RWPE2 (cell line): Measurements from ENCODE around the gene MEIS1.

Source experiments
- ATAC-seq: fragments of 200-7000 bp; cut with Tn5 transposase; 3 replicates; pipeline ENCODE4 v1.9.1; 2021; ENCODE audit warnings: low read depth
- DNase-seq: peaks from one replicate; pipeline ENCODE4 v3.0.0-alpha.2; 2020; ENCODE audit warnings: low spot score
- H3K27ac ChIP-seq: fragments of 450-650 bp; 2 replicates; pipeline ENCODE4 v1.5.1; 2017; ENCODE audit warnings: mild to moderate bottlenecking; ENCODE audit not compliant: poor library complexity, severe bottlenecking
- H3K27me3 ChIP-seq: fragments of 250-450 bp; sonication (Bioruptor Pico); 2 replicates; pipeline ENCODE4 v1.5.1; 2021; ENCODE audit warnings: mild to moderate bottlenecking, moderate library complexity; ENCODE audit not compliant: insufficient read depth, poor library complexity, severe bottlenecking
- H3K36me3 ChIP-seq: fragments of 250-450 bp; sonication (Bioruptor Pico); 2 replicates; pipeline ENCODE4 v1.5.1; 2020; ENCODE audit warnings: low read depth, mild to moderate bottlenecking, moderate library complexity
- H3K4me1 ChIP-seq: fragments of 250-450 bp; sonication (Bioruptor Pico); 2 replicates; pipeline ENCODE4 v1.5.1; 2021; ENCODE audit warnings: mild to moderate bottlenecking, moderate library complexity; ENCODE audit not compliant: insufficient read depth, poor library complexity, severe bottlenecking
- H3K4me3 ChIP-seq: fragments of 250-450 bp; sonication (Bioruptor Pico); 2 replicates; pipeline ENCODE4 v1.5.1; 2021; ENCODE audit warnings: mild to moderate bottlenecking, moderate library complexity; ENCODE audit not compliant: severe bottlenecking
- H3K9me3 ChIP-seq: fragments of 250-450 bp; sonication (Bioruptor Pico); 2 replicates; pipeline ENCODE4 v1.5.1; 2021; ENCODE audit warnings: mild to moderate bottlenecking, moderate library complexity; ENCODE audit not compliant: severe bottlenecking
- CTCF ChIP-seq: fragments of 450-650 bp; IDR thresholded peaks from one replicate; pipeline ENCODE4 v1.5.1; 2017; ENCODE audit warnings: mild to moderate bottlenecking, moderate library complexity; ENCODE audit not compliant: poor library complexity, severe bottlenecking

Gene MEIS1

GRCh38 chr2:66572391-66572790 lies 137.5 kb downstream of the MEIS1 start:
- Histone ChIP-seq H3K4me3 (no peak overlapping the region), H3K27ac (no peak overlapping the region), H3K9me3 (no peaks in the 10 kb centered on the region), H3K36me3 (no peaks in the 10 kb centered on the region; the same call in 1 of the 2 replicates), H3K27me3 (no peaks in the 10 kb centered on the region), H3K4me1 (no peaks in the 10 kb centered on the region)
- DNase-seq: no peak
- ATAC-seq: no peak
- TF ChIP-seq CTCF: no peak

- DNase-seq (no peak), ATAC-seq (no peak)
- Histone ChIP-seq H3K4me1 (no peaks in the 10 kb centered on the region), H3K36me3 (no peaks in the 10 kb centered on the region; the same call in 1 of the 2 replicates), H3K9me3 (no peaks in the 10 kb centered on the region), H3K27me3 (no peaks in the 10 kb centered on the region), H3K27ac (no peak overlapping the region), H3K4me3 (no peak overlapping the region)
- TF ChIP-seq CTCF: no peak
Observed at GRCh38 chr2:66573416-66573815, 138.5 kb downstream of the MEIS1 start.

- ATAC-seq (no peak), DNase-seq (no peak)
- no peaks in the 10 kb centered on the region for H3K9me3 ChIP-seq
- no peaks in the 10 kb centered on the region for H3K4me1 ChIP-seq
- H3K36me3 ChIP-seq: no peaks in the 10 kb centered on the region; the same call in 1 of the 2 replicates
- no peak overlapping the region for H3K4me3 ChIP-seq
- H3K27me3 ChIP-seq: no peaks in the 10 kb centered on the region
- H3K27ac ChIP-seq: no peak overlapping the region
- no peak for TF ChIP-seq CTCF
Observed at GRCh38 chr2:66573821-66574233, 138.9 kb downstream of the MEIS1 start.

- TF ChIP-seq CTCF: peak; percentile 85
Observed at GRCh38 chr2:66574701-66575624, 140.0 kb downstream of the MEIS1 start.

More at GRCh38 chr2:66574701-66575624, 140.0 kb downstream of the MEIS1 start:
- DNase-seq (no peak), ATAC-seq (peak; percentile 60)
- Histone ChIP-seq H3K27ac (peak overlapping the region; percentile 45), H3K4me3 (peak overlapping the region; percentile 62), H3K36me3 (no peaks in the 10 kb centered on the region; the same call in 1 of the 2 replicates), H3K4me1 (no peaks in the 10 kb centered on the region), H3K9me3 (no peaks in the 10 kb centered on the region), H3K27me3 (peaks cover 5% of the 10 kb centered on the region)
